Activated CD4-positive, alpha-beta T cell treated with anti-CD3 and anti-CD28 coated beads for 36 hours (primary cell): ENCODE measurements around the gene OR5AP2. TPM values are rescaled to one million over a fixed set of nuclear protein-coding genes. Genes with fewer than 3 reads are reported as not detected.
"Not testable (repeated sequence)": the region's sequence is repeated elsewhere in the genome, so short reads cannot be mapped to it uniquely, and the experiment has no call there.

ENCODE experiments used
- ATAC-seq: fragments of 200-7000 bp; cut with Tn5 transposase; one replicate; pipeline ENCODE4 v1.10.0; 2021; ENCODE audit warnings: mild to moderate bottlenecking, moderate library complexity
- CTCF ChIA-PET: fragments of 350-600 bp; sonication (Branson Sonifier 250); formaldehyde crosslinking; loops from one replicate; lab custom pipeline; 2021; ENCODE audit warnings: antibody characterized with exemption; lab: Charles Lee
- POLR2A ChIA-PET: fragments of 350-600 bp; sonication (Branson Sonifier 250); formaldehyde crosslinking; loops from one replicate; lab custom pipeline; 2021; ENCODE audit warnings: antibody characterized with exemption, inconsistent platforms; lab: Charles Lee
- DNase-seq: peaks from one replicate; pipeline ENCODE4 v3.0.0-alpha.2; 2020
- H3K27ac Mint-ChIP-seq: one replicate; pipeline ENCODE4 v1.8.0; 2021; ENCODE audit warnings: mixed read lengths
- H3K27me3 Mint-ChIP-seq: one replicate; pipeline ENCODE4 v1.8.0; 2021; ENCODE audit warnings: mixed read lengths
- H3K36me3 Mint-ChIP-seq: one replicate; pipeline ENCODE4 v1.8.0; 2021; ENCODE audit warnings: low read depth, mixed read lengths
- H3K4me1 Mint-ChIP-seq: one replicate; pipeline ENCODE4 v1.8.0; 2021; ENCODE audit warnings: mixed read lengths
- H3K4me3 Mint-ChIP-seq: one replicate; pipeline ENCODE4 v1.8.0; 2021; ENCODE audit warnings: mild to moderate bottlenecking, moderate library complexity, mixed read lengths
- H3K9me3 Mint-ChIP-seq: one replicate; pipeline ENCODE4 v1.8.0; 2021; ENCODE audit warnings: low read depth, mixed read lengths
- intact Hi-C, 2 experiments: fragments of 100-400 bp; cut with DNase I in 1 of 2; cut with micrococcal nuclease in 1 of 2; formaldehyde crosslinking; loops; one replicate each; pipeline versions ENCODE4 v1.14.2 to v1.15.1; 2022 to 2024; cut with DNase I, micrococcal nuclease
- total RNA-seq, 2 experiments: library from RNA; stranded (reverse); gene quantifications; one replicate each; pipeline ENCODE4 v1.2.3, GENCODE V29; 2021

The OR5AP2 gene
- not detected for total RNA-seq

GRCh38 chr11:56642339-56642738 lies at the start of gene OR5AP2:
Gene OR5AP2, minus strand, starts transcription at chr11:56642439. Its CDS starts 0 bp downstream, at chr11:56642439.
- Mint-ChIP-seq H3K36me3 (no peaks in the 10 kb centered on the region), H3K27ac (no peak within 1 kb of the TSS), H3K27me3 (no peaks in the 10 kb centered on the region), H3K4me1 (no peaks in the 10 kb centered on the region), H3K9me3 (peaks cover 7% of the 10 kb centered on the region), H3K4me3 (no peak within 1 kb of the TSS)
- CTCF ChIA-PET: no interaction called here
- no peak for ATAC-seq
- POLR2A ChIA-PET: no interaction called here
- intact Hi-C loops: no loop called here
- DNase-seq: no peak

- H3K4me3 Mint-ChIP-seq, CTCF ChIA-PET, H3K4me1 Mint-ChIP-seq, H3K9me3 Mint-ChIP-seq, H3K27ac Mint-ChIP-seq, DNase-seq, intact Hi-C loops, ATAC-seq, H3K27me3 Mint-ChIP-seq, H3K36me3 Mint-ChIP-seq: not testable (repeated sequence)
- POLR2A ChIA-PET: interaction anchor here (0.5 kb wide), 1 partner anchor 610 kb away, joined by 3 read pairs; no protein-coding TSS in a partner anchor
Observed at GRCh38 chr11:56691179-56691578, 48.9 kb upstream of the OR5AP2 start.

- ChIA-PET CTCF (no interaction called here), POLR2A (no interaction called here)
- Mint-ChIP-seq H3K4me1 (no peaks in the 10 kb centered on the region), H3K4me3 (no peak overlapping the region), H3K27me3 (no peaks in the 10 kb centered on the region), H3K27ac (no peak overlapping the region), H3K9me3 (peaks cover 4% of the 10 kb centered on the region), H3K36me3 (no peaks in the 10 kb centered on the region)
- DNase-seq (no peak), ATAC-seq (no peak)
- intact Hi-C loops: no loop called here
Observed at GRCh38 chr11:56688554-56689100, 46.4 kb upstream of the OR5AP2 start.

DNA sequence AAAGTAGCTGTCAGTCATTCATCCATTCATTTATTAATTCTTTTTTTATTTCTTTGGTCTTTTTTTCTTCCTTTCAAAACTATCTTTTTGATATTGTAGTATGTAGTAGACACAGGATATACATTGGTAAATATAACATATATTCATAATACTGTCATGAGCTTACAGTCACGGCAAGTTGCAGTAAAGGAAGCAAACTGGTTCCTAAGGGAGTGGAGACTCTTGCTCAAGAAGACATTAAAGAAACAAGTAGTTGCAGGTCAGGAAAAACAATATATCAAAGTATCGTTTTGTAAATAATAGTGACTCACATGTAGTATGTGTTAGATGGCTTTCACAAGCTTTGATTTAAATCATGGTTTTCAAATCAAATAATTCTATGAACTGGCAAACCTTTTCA lies 28.7 kb upstream of the OR5AP2 start:
- Mint-ChIP-seq H3K4me3 (no peak overlapping the region), H3K36me3 (no peaks in the 10 kb centered on the region), H3K27ac (no peak overlapping the region), H3K27me3 (no peaks in the 10 kb centered on the region), H3K4me1 (no peaks in the 10 kb centered on the region), H3K9me3 (peaks cover 4% of the 10 kb centered on the region)
- ChIA-PET CTCF (no interaction called here), POLR2A (no interaction called here)
- intact Hi-C loops: no loop called here
- ATAC-seq (no peak), DNase-seq (no peak)

DNA sequence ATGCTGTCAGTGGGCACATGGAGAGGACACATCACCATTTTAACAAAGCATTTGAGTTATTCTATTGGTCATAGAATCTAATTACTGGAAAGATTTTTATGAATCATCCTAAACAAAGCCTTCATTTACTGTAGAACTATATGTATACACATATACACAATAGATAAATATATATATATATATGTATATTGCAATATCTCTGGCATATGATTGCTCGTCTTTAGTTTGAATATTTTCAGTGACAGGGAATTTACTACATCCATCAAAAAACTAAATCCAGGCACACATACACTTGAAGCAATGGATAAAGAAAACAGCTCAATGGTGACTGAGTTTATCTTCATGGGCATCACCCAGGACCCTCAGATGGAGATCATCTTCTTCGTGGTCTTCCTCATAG lies 21.1 kb upstream of the OR5AP2 start, which contains the start of gene OR5AR1:
TSS of gene OR5AR1 (plus strand) at position 301 of the 400 bp plus-strand sequence. CDS start at position 301, 0 bp downstream.
- Mint-ChIP-seq H3K4me3 (no peak within 1 kb of the TSS), H3K9me3 (no peaks in the 10 kb centered on the region), H3K36me3 (no peaks in the 10 kb centered on the region), H3K27ac (no peak within 1 kb of the TSS), H3K27me3 (no peaks in the 10 kb centered on the region), H3K4me1 (no peaks in the 10 kb centered on the region)
- no peak for ATAC-seq
- POLR2A ChIA-PET: no interaction called here
- DNase-seq: no peak
- CTCF ChIA-PET: no interaction called here
- intact Hi-C loops: no loop called here

GRCh38 chr11:56659755-56660154 lies 17.5 kb upstream of the OR5AP2 start:
- ChIA-PET CTCF (no interaction called here), POLR2A (no interaction called here)
- no peaks in the 10 kb centered on the region for H3K36me3 Mint-ChIP-seq
- H3K27me3 Mint-ChIP-seq: no peaks in the 10 kb centered on the region
- H3K27ac Mint-ChIP-seq: no peak overlapping the region
- H3K4me1 Mint-ChIP-seq: no peaks in the 10 kb centered on the region
- no peak overlapping the region for H3K4me3 Mint-ChIP-seq
- ATAC-seq (no peak), DNase-seq (no peak)
- peaks cover 2% of the 10 kb centered on the region for H3K9me3 Mint-ChIP-seq
- intact Hi-C loops: no loop called here

DNA sequence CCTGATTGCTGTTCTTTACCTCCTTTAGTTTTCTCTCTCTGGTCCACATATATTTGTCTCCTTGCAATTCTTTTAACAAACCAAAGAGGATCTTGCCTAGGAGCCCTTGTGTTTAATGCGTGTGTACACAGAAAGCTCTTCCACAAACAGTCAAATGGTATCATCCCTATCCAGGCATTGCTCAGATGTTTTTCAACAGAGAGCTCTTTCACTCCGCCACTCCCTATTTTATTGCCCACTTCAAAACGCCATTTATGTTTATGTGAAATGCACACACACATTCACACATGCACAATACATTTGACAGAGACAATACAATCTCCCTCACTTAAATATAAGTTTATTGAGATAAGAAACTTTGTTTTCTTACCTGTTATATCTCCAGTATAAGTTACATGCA lies 4.7 kb downstream of the OR5AP2 start:
- Mint-ChIP-seq H3K36me3 (no peaks in the 10 kb centered on the region), H3K9me3 (peaks cover 7% of the 10 kb centered on the region), H3K27me3 (no peaks in the 10 kb centered on the region), H3K27ac (no peak overlapping the region), H3K4me3 (no peak overlapping the region), H3K4me1 (no peaks in the 10 kb centered on the region)
- ChIA-PET CTCF (no interaction called here), POLR2A (no interaction called here)
- no peak for DNase-seq
- intact Hi-C loops: no loop called here
- no peak for ATAC-seq

- POLR2A ChIA-PET: no interaction called here
- CTCF ChIA-PET: no interaction called here
- ATAC-seq (no peak), DNase-seq (no peak)
- Mint-ChIP-seq H3K4me3 (no peak overlapping the region), H3K9me3 (peaks cover 3% of the 10 kb centered on the region), H3K4me1 (no peaks in the 10 kb centered on the region), H3K36me3 (no peaks in the 10 kb centered on the region), H3K27me3 (no peaks in the 10 kb centered on the region), H3K27ac (no peak overlapping the region)
- intact Hi-C loops: no loop called here
Observed at GRCh38 chr11:56636861-56637260, 5.4 kb downstream of the OR5AP2 start.

DNA sequence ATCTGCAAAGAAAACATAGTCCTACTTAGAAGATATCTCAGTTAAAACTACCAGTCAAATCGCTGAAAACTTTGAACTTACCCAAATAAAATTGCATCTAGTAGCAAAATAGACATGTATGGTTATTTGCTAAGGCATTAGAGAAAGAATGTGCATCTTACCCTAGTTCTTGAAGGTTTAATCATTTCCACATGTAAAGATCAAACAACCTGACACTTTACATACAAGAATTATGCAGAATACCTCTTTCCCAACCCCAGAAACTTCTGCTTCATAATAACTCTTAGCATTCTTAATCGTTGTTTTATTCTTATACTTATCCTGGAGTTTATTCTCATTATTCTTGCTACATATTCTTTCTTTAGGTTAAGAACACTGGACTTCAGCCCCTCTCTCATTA lies 9.9 kb downstream of the OR5AP2 start:
- no peaks in the 10 kb centered on the region for H3K36me3 Mint-ChIP-seq
- ChIA-PET POLR2A (no interaction called here), CTCF (no interaction called here)
- intact Hi-C loops: no loop called here
- H3K9me3 Mint-ChIP-seq: no peaks in the 10 kb centered on the region
- H3K27ac Mint-ChIP-seq: no peak overlapping the region
- H3K4me1 Mint-ChIP-seq: no peaks in the 10 kb centered on the region
- no peak overlapping the region for H3K4me3 Mint-ChIP-seq
- no peaks in the 10 kb centered on the region for H3K27me3 Mint-ChIP-seq
- DNase-seq (no peak), ATAC-seq (no peak)

- no peak for ATAC-seq
- intact Hi-C loops: loop anchor here (2.0 to 10.0 kb wide), 2 partner anchors 157 to 159 kb away; no protein-coding TSS in a partner anchor
- CTCF ChIA-PET: interaction anchor here (0.7 kb wide), 1 partner anchor 426 kb away, joined by 3 read pairs; no protein-coding TSS in a partner anchor
Observed at GRCh38 chr11:56625946-56626345, 16.3 kb downstream of the OR5AP2 start.

DNA sequence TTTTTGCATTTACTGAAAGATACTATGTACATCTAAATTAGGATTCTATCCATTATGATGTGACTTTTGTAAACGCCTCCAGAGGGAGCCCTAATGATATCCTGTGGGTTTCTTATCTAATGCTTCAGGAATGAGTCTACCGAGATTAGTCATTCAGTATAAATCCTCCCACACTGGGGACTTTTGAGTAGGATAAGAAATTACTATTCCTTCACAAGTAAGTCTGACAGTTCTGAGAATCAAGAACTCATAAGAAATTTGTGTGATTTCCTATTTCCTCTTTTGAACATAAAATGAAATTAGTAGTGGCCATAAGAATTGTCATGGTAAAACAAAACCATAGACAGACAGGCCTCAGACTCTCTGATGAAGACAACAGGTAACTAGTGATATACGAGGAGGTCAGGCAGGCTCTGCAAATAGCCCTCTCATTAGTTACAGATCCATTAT lies 17.6 kb downstream of the OR5AP2 start:
- POLR2A ChIA-PET: no interaction called here
- Mint-ChIP-seq H3K4me1 (no peaks in the 10 kb centered on the region), H3K27me3 (no peaks in the 10 kb centered on the region), H3K4me3 (no peak overlapping the region), H3K9me3 (peaks cover 14% of the 10 kb centered on the region), H3K27ac (no peak overlapping the region), H3K36me3 (no peaks in the 10 kb centered on the region)
- intact Hi-C loops: loop anchor here (2.0 to 10.0 kb wide), 2 partner anchors 158 to 160 kb away; no protein-coding TSS in a partner anchor
- ATAC-seq (peak; percentile 61), DNase-seq (no peak)
- CTCF ChIA-PET: interaction anchor here (1.8 kb wide), 1 partner anchor 158 kb away, joined by 4 read pairs; no protein-coding TSS in a partner anchor

More at GRCh38 chr11:56625946-56626345, 16.3 kb downstream of the OR5AP2 start:
- H3K4me1 Mint-ChIP-seq: no peaks in the 10 kb centered on the region
- no peaks in the 10 kb centered on the region for H3K27me3 Mint-ChIP-seq
- POLR2A ChIA-PET: interaction anchor here (0.6 kb wide), 1 partner anchor 723 kb away, joined by 3 read pairs; no protein-coding TSS in a partner anchor
- H3K36me3 Mint-ChIP-seq: no peaks in the 10 kb centered on the region
- no peak for DNase-seq
- no peak overlapping the region for H3K27ac Mint-ChIP-seq
- no peak overlapping the region for H3K4me3 Mint-ChIP-seq
- H3K9me3 Mint-ChIP-seq: peaks cover 8% of the 10 kb centered on the region

- ChIA-PET CTCF (no interaction called here), POLR2A (no interaction called here)
- Mint-ChIP-seq H3K27ac (no peak overlapping the region), H3K36me3 (no peaks in the 10 kb centered on the region), H3K9me3 (peaks cover 3% of the 10 kb centered on the region), H3K27me3 (no peaks in the 10 kb centered on the region), H3K4me3 (no peak overlapping the region), H3K4me1 (no peaks in the 10 kb centered on the region)
- intact Hi-C loops: no loop called here
- DNase-seq: no peak
- no peak for ATAC-seq
Observed at GRCh38 chr11:56611174-56611573, 31.1 kb downstream of the OR5AP2 start.
